Rectal smooth muscle tissue (tissue), 1 donor: ENCODE results near the gene COPS7A.

Experiments used
- H3K27ac ChIP-seq: one replicate; pipeline ENCODE4 v1.7.0; 2013; ENCODE audit warnings: low read depth, low read length, inconsistent platforms
- H3K27me3 ChIP-seq: one replicate; pipeline ENCODE4 v1.7.0; 2013; ENCODE audit warnings: low read length; ENCODE audit not compliant: control insufficient read depth, insufficient read depth
- H3K36me3 ChIP-seq: one replicate; pipeline ENCODE4 v1.7.0; 2013; ENCODE audit warnings: low read length; ENCODE audit not compliant: control insufficient read depth, insufficient read depth
- H3K4me1 ChIP-seq: one replicate; pipeline ENCODE4 v1.7.0; 2013; ENCODE audit warnings: low read length; ENCODE audit not compliant: control insufficient read depth, insufficient read depth
- H3K4me3 ChIP-seq: one replicate; pipeline ENCODE4 v1.7.0; 2013; ENCODE audit warnings: low read length
- H3K9ac ChIP-seq: one replicate; pipeline ENCODE4 v1.7.0; 2013; ENCODE audit warnings: low read length

The COPS7A gene

DNA sequence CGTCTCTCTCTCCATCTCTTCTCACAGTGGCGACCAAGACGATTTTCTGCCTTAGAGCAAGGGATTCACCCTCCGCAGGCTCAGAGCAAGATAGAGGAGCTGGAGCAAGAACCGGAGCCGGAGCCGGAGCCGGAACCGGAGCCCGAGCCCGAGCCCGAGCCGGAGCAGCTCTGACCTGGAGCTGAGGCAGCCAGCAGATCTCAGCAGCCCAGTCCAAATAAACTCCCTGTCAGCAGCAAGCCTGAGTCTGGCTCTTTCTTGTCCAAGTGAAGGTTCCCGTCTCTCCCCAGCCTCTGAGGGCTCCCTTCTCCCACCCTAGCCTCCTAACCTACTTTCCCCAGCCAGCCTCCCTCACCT lies 54.3 kb downstream of the COPS7A start:
- H3K27ac ChIP-seq, result peak overlapping the region; percentile 93
- no peaks in the 10 kb centered on the region for H3K36me3 ChIP-seq
- peak overlapping the region; percentile 69 for H3K4me3 ChIP-seq
- H3K27me3 ChIP-seq, result peaks cover 2% of the 10 kb centered on the region
- H3K9ac ChIP-seq, result no peak overlapping the region
- peaks cover 8% of the 10 kb centered on the region for H3K4me1 ChIP-seq

DNA sequence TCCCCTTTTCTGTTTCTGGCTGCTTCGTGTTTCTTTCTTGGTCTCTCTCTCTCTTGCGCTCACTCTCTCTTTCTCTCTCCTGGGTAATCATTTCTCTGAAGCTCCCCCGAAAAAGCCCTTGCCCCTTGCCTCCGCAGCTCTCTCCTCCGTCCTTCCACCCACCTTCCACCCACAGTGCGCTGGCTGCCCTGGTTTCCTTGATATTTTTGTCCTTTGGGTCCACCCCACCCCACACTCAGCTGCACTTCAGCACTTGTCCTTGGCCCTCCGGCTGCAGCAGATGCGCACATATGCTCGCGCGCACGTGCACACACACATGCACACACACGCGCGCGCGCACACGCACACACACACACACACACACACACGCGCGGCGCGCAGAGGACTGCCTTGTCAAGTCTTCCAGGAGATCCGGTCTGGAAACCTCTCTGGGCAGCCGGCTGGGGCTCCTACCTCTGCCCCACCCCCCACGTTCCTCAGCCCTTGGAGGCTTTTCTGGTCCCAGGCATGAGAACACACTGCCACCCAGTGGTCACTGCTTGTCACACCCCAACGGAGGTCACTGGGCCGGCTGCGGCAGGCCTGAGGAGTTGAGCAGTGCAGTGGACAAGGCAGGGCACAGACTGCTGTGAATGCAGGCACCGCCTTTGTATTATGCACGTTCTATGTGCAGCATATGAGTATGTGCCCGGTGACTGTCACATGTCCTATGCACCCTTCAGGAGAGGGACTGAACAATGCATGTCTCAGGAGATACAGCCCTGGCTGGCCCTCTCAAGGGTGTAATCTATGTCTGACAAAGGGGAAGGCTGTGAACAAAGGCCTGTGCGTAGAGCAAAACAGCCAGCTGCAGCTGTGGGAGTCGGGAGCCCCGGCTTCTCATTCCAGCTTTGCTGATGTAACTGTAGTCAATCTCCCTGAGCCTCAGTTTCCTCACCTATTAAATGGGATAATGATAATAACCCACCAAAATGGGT lies 55.0 kb downstream of the COPS7A start:
- peak overlapping the region; percentile 93 for H3K27ac ChIP-seq
- H3K36me3 ChIP-seq, result no peaks in the 10 kb centered on the region
- H3K9ac ChIP-seq, result peak overlapping the region; percentile 22
- H3K4me1 ChIP-seq, result peaks cover 8% of the 10 kb centered on the region
- no peaks in the 10 kb centered on the region for H3K27me3 ChIP-seq
- H3K4me3 ChIP-seq, result peak overlapping the region; percentile 69

GRCh38 chr12:6779708-6780432 lies 56.0 kb downstream of the COPS7A start:
- H3K4me3 ChIP-seq, result no peak overlapping the region
- peaks cover 8% of the 10 kb centered on the region for H3K4me1 ChIP-seq
- no peaks in the 10 kb centered on the region for H3K27me3 ChIP-seq
- H3K27ac ChIP-seq, result no peak overlapping the region
- H3K9ac ChIP-seq, result no peak overlapping the region
- H3K36me3 ChIP-seq, result no peaks in the 10 kb centered on the region

DNA sequence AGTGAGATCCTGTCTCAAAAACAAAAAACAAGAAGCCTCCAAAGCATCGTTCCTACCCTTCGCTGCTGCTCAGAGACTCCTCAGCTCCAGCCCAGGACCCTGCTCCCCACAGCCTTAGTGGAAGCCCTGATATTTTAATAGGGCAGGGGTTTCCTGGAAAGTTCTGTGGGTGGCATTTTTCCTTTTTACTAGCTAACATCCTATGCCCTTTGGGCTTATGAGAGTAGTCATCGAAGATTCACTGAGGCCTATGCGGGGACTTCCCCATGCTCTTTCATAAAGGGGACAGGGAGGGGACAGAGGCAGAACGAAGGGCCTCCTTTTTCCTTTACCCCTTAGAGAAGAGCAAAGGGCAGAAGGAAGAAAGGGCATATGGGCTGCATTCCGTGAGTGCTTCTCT lies 56.7 kb downstream of the COPS7A start:
- Histone ChIP-seq H3K4me3 (no peak overlapping the region), H3K27me3 (no peaks in the 10 kb centered on the region), H3K4me1 (peaks cover 8% of the 10 kb centered on the region), H3K36me3 (no peaks in the 10 kb centered on the region), H3K27ac (no peak overlapping the region), H3K9ac (no peak overlapping the region)
